Suprapubic skin (tissue), 3 donors: ENCODE results near the gene RHOF.

ENCODE experiments used
- EP300 ChIP-seq: sonication (generic); formaldehyde crosslinking; IDR thresholded peaks from one replicate; pipeline ENCODE4 v1.6.1; 2017; ENCODE audit warnings: antibody characterized with exemption
- TF ChIP-seq, protein P1 (sequence below), 2 donors: fragments of 200-600 bp in 1 of 2; fragments of 450-650 bp in 1 of 2; sonication (generic) in 1 of 2; IDR thresholded peaks; one replicate each; pipeline ENCODE4 v1.5.1; 2016 to 2019; ENCODE audit warnings: antibody characterized with exemption in 2 of 2, mild to moderate bottlenecking in 1 of 2, moderate library complexity in 1 of 2

DNA sequence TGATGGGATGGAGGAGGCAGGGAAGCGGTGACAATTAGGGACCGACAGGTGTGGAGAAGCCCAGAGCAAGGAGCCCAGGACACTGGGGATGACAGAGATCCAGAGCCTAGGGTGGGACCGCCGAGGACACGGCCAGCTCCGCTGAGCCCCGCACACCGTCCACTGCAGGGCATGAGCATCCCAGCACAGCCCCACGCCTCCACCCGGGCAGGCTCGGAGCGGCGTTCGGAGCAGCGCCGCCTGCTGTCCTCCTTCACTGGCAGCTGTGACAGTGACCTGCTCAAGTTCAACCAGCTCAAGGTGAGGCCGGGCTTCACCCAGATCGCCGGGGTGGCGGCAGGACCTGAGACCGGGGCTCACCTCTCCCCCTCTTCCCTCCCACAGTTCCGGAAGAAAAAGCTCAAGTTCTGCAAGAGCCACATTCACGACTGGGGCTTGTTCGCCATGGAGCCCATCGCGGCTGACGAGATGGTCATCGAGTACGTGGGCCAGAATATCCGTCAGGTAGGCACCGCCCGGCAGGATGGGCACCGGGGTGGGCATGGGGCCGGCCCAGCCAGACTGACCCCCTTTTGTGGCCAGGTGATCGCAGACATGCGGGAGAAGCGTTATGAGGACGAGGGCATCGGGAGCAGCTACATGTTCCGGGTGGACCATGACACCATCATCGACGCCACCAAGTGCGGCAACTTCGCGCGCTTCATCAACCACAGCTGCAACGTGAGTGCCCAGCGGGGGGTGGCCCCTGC is 34.0 kb upstream of the RHOF start:
- TF ChIP-seq, protein P1, sequence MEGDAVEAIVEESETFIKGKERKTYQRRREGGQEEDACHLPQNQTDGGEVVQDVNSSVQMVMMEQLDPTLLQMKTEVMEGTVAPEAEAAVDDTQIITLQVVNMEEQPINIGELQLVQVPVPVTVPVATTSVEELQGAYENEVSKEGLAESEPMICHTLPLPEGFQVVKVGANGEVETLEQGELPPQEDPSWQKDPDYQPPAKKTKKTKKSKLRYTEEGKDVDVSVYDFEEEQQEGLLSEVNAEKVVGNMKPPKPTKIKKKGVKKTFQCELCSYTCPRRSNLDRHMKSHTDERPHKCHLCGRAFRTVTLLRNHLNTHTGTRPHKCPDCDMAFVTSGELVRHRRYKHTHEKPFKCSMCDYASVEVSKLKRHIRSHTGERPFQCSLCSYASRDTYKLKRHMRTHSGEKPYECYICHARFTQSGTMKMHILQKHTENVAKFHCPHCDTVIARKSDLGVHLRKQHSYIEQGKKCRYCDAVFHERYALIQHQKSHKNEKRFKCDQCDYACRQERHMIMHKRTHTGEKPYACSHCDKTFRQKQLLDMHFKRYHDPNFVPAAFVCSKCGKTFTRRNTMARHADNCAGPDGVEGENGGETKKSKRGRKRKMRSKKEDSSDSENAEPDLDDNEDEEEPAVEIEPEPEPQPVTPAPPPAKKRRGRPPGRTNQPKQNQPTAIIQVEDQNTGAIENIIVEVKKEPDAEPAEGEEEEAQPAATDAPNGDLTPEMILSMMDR (IDR thresholded peaks at IDR 0.05), result no peak
- no peak for TF ChIP-seq EP300
